Embryonic facial prominence (tissue), 1 donor: ENCODE measurements around the gene NKAPD1.
"Not testable (repeated sequence)": the region's sequence is repeated elsewhere in the genome, so short reads cannot be mapped to it uniquely, and the experiment has no call there.

ENCODE experiments used
- DNase-seq: peaks from one replicate; pipeline ENCODE4 v3.0.0-alpha.2; 2016; ENCODE audit errors: extremely low spot score

NKAPD1 gene

GRCh38 chr11:112073941-112074811 is at the start of gene NKAPD1, which contains the start of gene PIH1D2:
TSS of gene NKAPD1 (plus strand) at chr11:112074299. CDS start at chr11:112075575, 1,276 bp downstream.
TSS of gene PIH1D2 (minus strand) at chr11:112074017. CDS start at chr11:112073174, 843 bp downstream.
- DNase-seq: peak; percentile 88

- peak; percentile 66 for DNase-seq
Measured at GRCh38 chr11:112024773-112025678, 49.1 kb upstream of the NKAPD1 start, which contains the start of gene DLAT. TSS of gene DLAT (plus strand) at chr11:112025408. CDS start at chr11:112025473, 65 bp downstream.

GRCh38 chr11:112025707-112026106 is 48.4 kb upstream of the NKAPD1 start:
- DNase-seq: no peak

GRCh38 chr11:112026784-112027410 is 47.2 kb upstream of the NKAPD1 start:
- DNase-seq: not testable (repeated sequence)

- DNase-seq: no peak
Measured at GRCh38 chr11:112029460-112029859, 44.6 kb upstream of the NKAPD1 start.

GRCh38 chr11:112033902-112034301 is 40.2 kb upstream of the NKAPD1 start:
- no peak for DNase-seq

- no peak for DNase-seq
Measured at GRCh38 chr11:112037527-112037926, 36.6 kb upstream of the NKAPD1 start.

- no peak for DNase-seq
Measured at GRCh38 chr11:112042161-112042960, 31.7 kb upstream of the NKAPD1 start.

GRCh38 chr11:112042961-112043304 is 31.2 kb upstream of the NKAPD1 start:
- DNase-seq: no peak

GRCh38 chr11:112044961-112045360 is 29.1 kb upstream of the NKAPD1 start:
- DNase-seq: no peak

GRCh38 chr11:112046647-112047046 is 27.5 kb upstream of the NKAPD1 start:
- DNase-seq: not testable (repeated sequence)

- not testable (repeated sequence) for DNase-seq
Measured at GRCh38 chr11:112048256-112048655, 25.8 kb upstream of the NKAPD1 start.

GRCh38 chr11:112049777-112050176 is 24.3 kb upstream of the NKAPD1 start:
- DNase-seq: no peak

GRCh38 chr11:112050721-112051120 is 23.4 kb upstream of the NKAPD1 start:
- DNase-seq: no peak

GRCh38 chr11:112051768-112052167 is 22.3 kb upstream of the NKAPD1 start:
- no peak for DNase-seq

GRCh38 chr11:112057170-112057569 is 16.9 kb upstream of the NKAPD1 start:
- no peak for DNase-seq

- DNase-seq: no peak
Measured at GRCh38 chr11:112058103-112058502, 16.0 kb upstream of the NKAPD1 start.

- DNase-seq: no peak
Measured at GRCh38 chr11:112062923-112063322, 11.2 kb upstream of the NKAPD1 start.

GRCh38 chr11:112082729-112083128 is 8.6 kb downstream of the NKAPD1 start:
- DNase-seq: no peak

GRCh38 chr11:112085822-112086421 is 11.8 kb downstream of the NKAPD1 start:
- DNase-seq: no peak
